HUES6 (cell line): ENCODE data around the gene PSAT1.

Source experiments
- H3K27ac ChIP-seq: 2 replicates; pipeline ENCODE4 v1.7.0; 2013; ENCODE audit warnings: low read depth, mild to moderate bottlenecking, low read length, inconsistent platforms
- H3K27me3 ChIP-seq: 2 replicates; pipeline ENCODE4 v1.6.1; 2013; ENCODE audit warnings: low read length; ENCODE audit not compliant: control insufficient read depth, insufficient read depth
- H3K36me3 ChIP-seq: 2 replicates; pipeline ENCODE4 v1.6.1; 2013; ENCODE audit warnings: low read length; ENCODE audit not compliant: control insufficient read depth, insufficient read depth
- H3K4me1 ChIP-seq: 2 replicates; pipeline ENCODE4 v1.6.1; 2013; ENCODE audit warnings: low read length; ENCODE audit not compliant: control insufficient read depth, insufficient read depth
- H3K4me3 ChIP-seq: 2 replicates; pipeline ENCODE4 v1.5.1; 2013; ENCODE audit warnings: low read depth, low read length
- H3K9ac ChIP-seq: one replicate; pipeline ENCODE4 v1.6.1; 2013; ENCODE audit warnings: mild to moderate bottlenecking, low read length
- H3K9me3 ChIP-seq: 2 replicates; pipeline ENCODE4 v1.6.1; 2013; ENCODE audit warnings: low read depth, low read length; ENCODE audit not compliant: control insufficient read depth, insufficient read depth

Gene PSAT1

DNA sequence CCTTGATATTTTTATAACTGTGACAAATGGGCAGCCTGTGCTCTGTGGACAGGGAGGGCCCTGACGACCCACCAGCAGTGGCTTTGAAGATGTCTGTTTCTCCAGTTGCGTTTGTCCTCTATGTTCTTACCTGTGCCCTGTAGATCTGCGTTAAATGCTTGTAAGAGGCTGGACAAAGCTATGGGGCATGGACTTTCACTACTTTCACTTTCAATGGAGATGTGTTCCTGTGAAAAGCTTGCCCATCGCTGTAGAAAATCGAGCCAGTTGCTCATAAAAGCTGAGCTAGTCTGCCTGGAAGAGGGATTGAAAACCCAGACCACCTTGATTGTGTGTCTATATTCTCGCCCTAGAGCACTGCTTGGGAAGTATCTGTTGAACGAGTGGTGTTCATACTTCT lies 74.1 kb downstream of the PSAT1 start:
- H3K27me3 ChIP-seq: no peaks in the 10 kb centered on the region
- H3K9ac ChIP-seq: no peak overlapping the region
- H3K4me3 ChIP-seq: no peak overlapping the region
- no peak overlapping the region for H3K27ac ChIP-seq
- H3K36me3 ChIP-seq: no peaks in the 10 kb centered on the region
- H3K4me1 ChIP-seq: peaks cover 12% of the 10 kb centered on the region; the same call in 1 of the 2 replicates
- H3K9me3 ChIP-seq: no peaks in the 10 kb centered on the region

DNA sequence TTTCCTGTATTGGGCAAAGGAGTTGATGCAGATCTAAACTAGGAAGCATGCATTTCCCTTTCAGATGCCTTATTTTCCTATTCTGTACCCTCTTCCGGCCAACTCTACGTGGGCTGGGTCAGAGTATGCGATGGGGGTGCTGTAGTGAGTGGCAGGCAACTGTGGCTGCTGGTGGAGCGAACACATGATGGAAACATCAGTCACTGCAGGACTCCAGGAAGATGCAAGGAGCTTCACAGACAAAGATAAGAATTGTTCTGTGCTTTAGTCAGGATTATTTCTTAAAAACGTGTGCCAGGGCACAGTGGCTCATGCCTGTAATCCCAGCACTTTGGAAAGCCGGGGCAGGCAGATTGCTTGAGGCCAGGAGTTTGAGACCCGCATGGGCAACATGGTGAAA lies 75.1 kb downstream of the PSAT1 start:
- no peak overlapping the region for H3K4me3 ChIP-seq
- H3K9ac ChIP-seq: no peak overlapping the region
- no peaks in the 10 kb centered on the region for H3K9me3 ChIP-seq
- no peak overlapping the region for H3K27ac ChIP-seq
- H3K36me3 ChIP-seq: no peaks in the 10 kb centered on the region
- H3K27me3 ChIP-seq: no peaks in the 10 kb centered on the region
- peaks cover 6% of the 10 kb centered on the region; the same call in 1 of the 2 replicates for H3K4me1 ChIP-seq
